Astrocyte of the spinal cord (primary cell): ENCODE results near the gene CDH6.

ENCODE experiments used
- DNase-seq: peaks from one replicate; pipeline ENCODE4 v3.0.0; 2011; ENCODE audit warnings: low read depth, low spot score
- H3K4me3 ChIP-seq: 2 replicates; pipeline ENCODE4 v1.5.1; 2011; ENCODE audit warnings: low read depth, mild to moderate bottlenecking, low read length, moderate library complexity
- CTCF ChIP-seq: IDR thresholded peaks from 2 replicates; pipeline ENCODE4 v1.5.1; 2012; ENCODE audit warnings: low read depth, mild to moderate bottlenecking, low read length, inconsistent platforms
- in situ Hi-C: cut with HindIII; loops from 2 replicates; pipeline ENCODE4 v1.10.0; 2017; ENCODE audit warnings: low sequenced_read_pairs

Gene CDH6

GRCh38 chr5:31372124-31372523, 178.6 kb downstream of the CDH6 start:
- in situ Hi-C loops = no loop called here
- no peak for DNase-seq
- no peak overlapping the region for H3K4me3 ChIP-seq
- no peak for TF ChIP-seq CTCF

- TF ChIP-seq CTCF = no peak
- in situ Hi-C loops = no loop called here
- DNase-seq = no peak
Observed at GRCh38 chr5:31375999-31376720, 182.7 kb downstream of the CDH6 start.

GRCh38 chr5:31377274-31377946, 183.9 kb downstream of the CDH6 start:
- in situ Hi-C loops = no loop called here
- DNase-seq = no peak
- TF ChIP-seq CTCF = no peak
- no peak overlapping the region for H3K4me3 ChIP-seq

More at GRCh38 chr5:31375999-31376720, 182.7 kb downstream of the CDH6 start:
- H3K4me3 ChIP-seq = no peak overlapping the region

- no peak overlapping the region for H3K4me3 ChIP-seq
- in situ Hi-C loops = no loop called here
- DNase-seq = no peak
- TF ChIP-seq CTCF = no peak
Observed at GRCh38 chr5:31378136-31378535, 184.7 kb downstream of the CDH6 start.
